G401 (cell line): ENCODE data around the gene SLC7A4. TPM values are rescaled to one million over a fixed set of nuclear protein-coding genes. Genes with fewer than 3 reads are reported as not detected.
"Not testable (repeated sequence)": the region's sequence is repeated elsewhere in the genome, so short reads cannot be mapped to it uniquely, and the experiment has no call there.

Experiments
- DNase-seq: peaks from one replicate; pipeline ENCODE4 v3.0.0-alpha.2; 2015; ENCODE audit warnings: low spot score
- in situ Hi-C: cut with HindIII; loops from 2 replicates; pipeline ENCODE4 v1.10.0; 2016; ENCODE audit warnings: low sequenced_read_pairs, mixed read lengths
- total RNA-seq: library from RNA; depleted of rRNA; stranded (reverse); fragments of >200 nt; shearing (Covaris generic); gene quantifications from 2 replicates; pipeline ENCODE4 v1.2.3, GENCODE V29; 2014

The SLC7A4 gene
- total RNA-seq, 1 experiment from 2014 or later = not detected

- no peak for DNase-seq
- in situ Hi-C loops = no loop called here
Measured at GRCh38 chr22:21044931-21045584, 12.7 kb upstream of the SLC7A4 start.

- no peak for DNase-seq
- in situ Hi-C loops = no loop called here
Measured at GRCh38 chr22:21043860-21044535, 11.6 kb upstream of the SLC7A4 start.

- in situ Hi-C loops = no loop called here
Measured at GRCh38 chr22:21042978-21043859, 10.9 kb upstream of the SLC7A4 start.

GRCh38 chr22:21041937-21042336, 9.6 kb upstream of the SLC7A4 start:
- no peak for DNase-seq
- in situ Hi-C loops = no loop called here

More at GRCh38 chr22:21042978-21043859, 10.9 kb upstream of the SLC7A4 start:
- no peak for DNase-seq

- in situ Hi-C loops, DNase-seq: not testable (repeated sequence)
Measured at GRCh38 chr22:21039158-21039557, 6.8 kb upstream of the SLC7A4 start.

- in situ Hi-C loops = no loop called here
- DNase-seq = no peak
Measured at GRCh38 chr22:21038405-21038804, 6.0 kb upstream of the SLC7A4 start.

GRCh38 chr22:21034989-21035388, 2.6 kb upstream of the SLC7A4 start:
- DNase-seq = no peak
- in situ Hi-C loops = no loop called here

GRCh38 chr22:21033895-21034294, 1.5 kb upstream of the SLC7A4 start:
- in situ Hi-C loops = no loop called here
- DNase-seq = no peak

GRCh38 chr22:21032868-21033688, 717 bp upstream of the SLC7A4 start:
- in situ Hi-C loops = no loop called here
- DNase-seq = no peak

- in situ Hi-C loops = no loop called here
- peak; percentile 38 for DNase-seq
Measured at GRCh38 chr22:21031545-21032036, 770 bp downstream of the SLC7A4 start.

- in situ Hi-C loops = no loop called here
- DNase-seq = peak; percentile 71
Measured at GRCh38 chr22:21030621-21031544, 1.5 kb downstream of the SLC7A4 start.

GRCh38 chr22:21030032-21030431, 2.3 kb downstream of the SLC7A4 start:
- in situ Hi-C loops = no loop called here
- no peak for DNase-seq

- DNase-seq = no peak
- in situ Hi-C loops = no loop called here
Measured at GRCh38 chr22:21029486-21030025, 2.8 kb downstream of the SLC7A4 start.

GRCh38 chr22:21028277-21029251, 3.8 kb downstream of the SLC7A4 start:
- DNase-seq = no peak
- in situ Hi-C loops = no loop called here

GRCh38 chr22:21026783-21027692, 5.3 kb downstream of the SLC7A4 start:
- in situ Hi-C loops = no loop called here
- no peak for DNase-seq
